Measurements from ENCODE around the gene EXOC5.
A peak's percentile ranks its signal among the peaks of the same experiment; 100 is the strongest.
"Not testable (repeated sequence)": the region's sequence is repeated elsewhere in the genome, so short reads cannot be mapped to it uniquely, and the experiment has no call there.

Gene EXOC5

GRCh38 chr14:57258221-57258620 lies 10.5 kb downstream of the EXOC5 start:
- not testable (repeated sequence) for DNase-seq

- no peak for DNase-seq
Measured at GRCh38 chr14:57254884-57255283, 13.8 kb downstream of the EXOC5 start.

- DNase-seq, result no peak
Measured at GRCh38 chr14:57246933-57247657, 21.6 kb downstream of the EXOC5 start.

GRCh38 chr14:57245941-57246340 lies 22.8 kb downstream of the EXOC5 start:
- DNase-seq, result no peak

GRCh38 chr14:57244106-57244505 lies 24.6 kb downstream of the EXOC5 start:
- no peak for DNase-seq

- DNase-seq, result no peak
Measured at GRCh38 chr14:57243320-57243719, 25.4 kb downstream of the EXOC5 start.

- DNase-seq, result not testable (repeated sequence)
Measured at GRCh38 chr14:57240115-57240514, 28.6 kb downstream of the EXOC5 start.

GRCh38 chr14:57232006-57232405 lies 36.7 kb downstream of the EXOC5 start:
- DNase-seq, result no peak

- not testable (repeated sequence) for DNase-seq
Measured at GRCh38 chr14:57228320-57228719, 40.4 kb downstream of the EXOC5 start.

GRCh38 chr14:57227083-57227482 lies 41.6 kb downstream of the EXOC5 start:
- no peak for DNase-seq

- DNase-seq, result no peak
Measured at GRCh38 chr14:57221931-57222330, 46.8 kb downstream of the EXOC5 start.

GRCh38 chr14:57212919-57213318 lies 55.8 kb downstream of the EXOC5 start:
- DNase-seq, result no peak

GRCh38 chr14:57209561-57209960 lies 59.1 kb downstream of the EXOC5 start:
- DNase-seq, result no peak

GRCh38 chr14:57205938-57206337 lies 62.8 kb downstream of the EXOC5 start:
- no peak for DNase-seq

- DNase-seq, result peak; percentile 74
Measured at GRCh38 chr14:57202672-57203071, 66.0 kb downstream of the EXOC5 start.

- no peak for DNase-seq
Measured at GRCh38 chr14:57199921-57200320, 68.8 kb downstream of the EXOC5 start.

GRCh38 chr14:57189070-57189469 lies 79.6 kb downstream of the EXOC5 start:
- DNase-seq, result peak; percentile 100

- DNase-seq, result peak; percentile 97
Measured at GRCh38 chr14:57182760-57183503, 85.8 kb downstream of the EXOC5 start.

- no peak for DNase-seq
Measured at GRCh38 chr14:57179273-57179672, 89.4 kb downstream of the EXOC5 start.

- no peak for DNase-seq
Measured at GRCh38 chr14:57174466-57174865, 94.2 kb downstream of the EXOC5 start.

GRCh38 chr14:57171903-57172302 lies 96.8 kb downstream of the EXOC5 start:
- DNase-seq, result no peak

GRCh38 chr14:57171363-57171762 lies 97.3 kb downstream of the EXOC5 start:
- no peak for DNase-seq

GRCh38 chr14:57169901-57170300 lies 98.8 kb downstream of the EXOC5 start:
- DNase-seq, result no peak

GRCh38 chr14:57168138-57168679 lies 100.5 kb downstream of the EXOC5 start:
- DNase-seq, result no peak
